ENCODE results near the gene GLB1L2.

The GLB1L2 gene

DNA sequence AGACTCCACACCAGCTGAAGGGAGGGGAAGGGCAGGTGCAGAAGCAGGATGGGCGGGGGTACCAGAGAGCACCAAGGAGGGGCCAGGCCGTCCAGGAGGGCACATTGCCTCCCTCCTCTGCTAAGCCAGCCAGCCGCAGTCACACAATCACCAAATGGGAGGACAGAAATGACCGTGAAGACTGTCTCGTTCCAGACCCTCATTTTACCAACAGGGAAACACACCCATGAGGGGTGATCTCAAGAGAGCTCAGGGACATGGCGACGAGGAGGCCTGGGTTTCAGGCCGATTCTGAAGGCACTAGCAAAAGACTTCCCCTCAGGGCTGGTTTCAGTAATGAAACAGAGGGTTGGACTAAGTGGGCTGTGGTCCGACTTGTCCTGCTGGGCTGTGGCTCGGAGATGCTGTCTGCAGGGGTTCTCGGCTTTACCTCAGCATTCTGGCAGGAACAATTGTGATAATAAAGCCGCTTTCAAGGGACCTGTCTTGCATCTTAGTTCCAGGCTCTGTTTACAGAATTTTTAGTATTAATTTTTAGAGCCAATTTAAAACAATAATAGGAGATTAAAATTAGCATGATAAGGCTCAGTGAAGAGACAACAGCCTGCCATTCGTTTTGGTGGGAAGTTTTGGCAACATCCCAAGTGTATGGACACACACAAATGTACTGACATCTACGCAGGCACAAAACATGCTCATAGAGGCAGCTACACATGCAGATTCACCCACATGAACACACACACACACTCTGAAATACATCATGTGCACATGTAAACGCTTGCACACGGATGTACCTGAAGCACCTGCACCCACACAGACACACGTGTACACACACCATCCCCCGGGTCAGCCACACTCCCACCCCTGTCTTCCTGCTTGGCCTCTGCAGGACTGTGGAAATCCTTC lies 82.3 kb downstream of the GLB1L2 start:
- no peak overlapping the region for H3K27ac ChIP-seq (ENCODE audit: low read length)
- H3K4me3 ChIP-seq (ENCODE audit: low read length): peak overlapping the region; percentile 82
- H3K4me1 ChIP-seq (ENCODE audit: insufficient read depth, low read length): peaks cover 37% of the 10 kb centered on the region
- peak overlapping the region; percentile 45; the same call in 1 of the 2 replicates for H3K9ac ChIP-seq (ENCODE audit: low read depth, low read length)
- no peaks in the 10 kb centered on the region; the same call in 1 of the 2 replicates for H3K36me3 ChIP-seq (ENCODE audit: insufficient read depth, low read depth, low read length)
- H3K9me3 ChIP-seq (ENCODE audit: insufficient read depth, low read depth, low read length): no peaks in the 10 kb centered on the region
- H3K27me3 ChIP-seq (ENCODE audit: insufficient read depth, low read length): peaks cover 65% of the 10 kb centered on the region

DNA sequence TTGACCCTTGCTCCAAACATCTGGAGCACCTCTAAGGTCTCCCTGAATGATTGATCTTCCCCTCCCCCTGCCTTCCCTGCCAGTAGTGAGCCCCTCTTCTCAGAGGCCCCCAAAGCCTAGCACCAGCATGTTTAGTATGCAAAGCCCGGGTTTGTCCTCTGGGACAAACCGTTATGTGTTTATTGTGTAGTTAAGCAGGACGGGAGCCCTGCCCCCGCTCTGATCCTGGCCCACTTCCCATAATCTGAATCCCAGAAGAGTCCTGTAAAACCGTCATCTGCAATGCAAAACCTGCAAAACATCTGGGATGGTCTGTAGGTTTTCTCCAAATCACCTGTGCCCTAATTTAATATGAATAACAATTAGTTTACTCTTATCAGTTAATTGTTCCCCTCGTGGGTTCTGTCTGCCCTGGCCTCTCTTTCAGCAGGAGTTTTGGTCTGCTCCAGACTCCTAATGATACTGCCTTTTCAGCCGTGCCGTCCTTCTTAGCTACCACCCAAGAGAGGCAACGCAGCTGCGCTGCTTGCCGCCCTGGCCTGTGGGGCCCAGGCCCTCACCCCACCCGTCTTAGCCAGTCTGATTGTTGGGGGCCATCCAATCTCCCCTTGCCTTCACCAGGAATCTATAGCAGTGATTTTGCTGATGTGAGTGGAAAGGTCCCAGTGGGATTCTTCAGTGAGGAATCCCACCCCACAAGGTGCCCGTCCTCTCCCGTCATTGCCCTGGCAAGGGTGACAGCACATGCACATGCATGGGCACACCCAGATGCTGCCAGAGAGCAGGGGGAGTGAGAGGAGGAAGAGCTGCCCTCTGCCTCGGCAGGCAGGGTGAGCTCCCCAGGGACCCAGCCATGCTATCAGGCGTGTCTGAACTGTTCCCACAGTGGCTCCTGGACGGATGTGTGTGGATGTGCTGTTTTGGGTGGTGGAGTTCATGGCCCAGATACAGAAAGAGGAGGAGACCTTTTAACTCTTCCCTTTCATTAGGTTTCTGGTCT lies 83.3 kb downstream of the GLB1L2 start:
- Histone ChIP-seq H3K36me3 (ENCODE audit: insufficient read depth, low read depth, low read length) (no peaks in the 10 kb centered on the region), H3K4me1 (ENCODE audit: insufficient read depth, low read length) (peaks cover 33% of the 10 kb centered on the region), H3K27me3 (ENCODE audit: insufficient read depth, low read length) (peaks cover 55% of the 10 kb centered on the region), H3K9me3 (ENCODE audit: insufficient read depth, low read depth, low read length) (no peaks in the 10 kb centered on the region), H3K27ac (ENCODE audit: low read length) (no peak overlapping the region), H3K4me3 (ENCODE audit: low read length) (peak overlapping the region; percentile 82), H3K9ac (ENCODE audit: low read depth, low read length) (no peak overlapping the region)

DNA sequence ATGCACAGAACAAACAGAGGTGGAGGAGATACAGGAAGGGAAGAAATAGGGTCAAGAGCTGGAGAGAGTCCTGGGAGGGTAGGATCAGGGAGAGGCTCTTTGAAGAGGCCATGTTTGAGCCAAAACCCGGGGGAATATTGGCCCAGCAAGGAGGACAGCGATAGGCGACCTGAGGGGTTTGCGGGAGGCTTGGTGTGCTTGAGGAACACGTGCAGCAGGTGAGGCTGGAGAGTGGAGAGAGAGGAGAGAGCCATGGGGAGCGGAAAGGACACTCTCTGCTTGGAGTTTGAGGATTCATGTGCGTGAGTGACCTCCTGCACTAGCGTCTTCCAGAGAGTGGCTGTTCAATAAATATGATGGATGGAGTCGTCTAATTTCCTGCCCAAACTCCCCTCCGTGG lies 84.9 kb downstream of the GLB1L2 start:
- no peak overlapping the region for H3K27ac ChIP-seq (ENCODE audit: low read length)
- no peak overlapping the region for H3K9ac ChIP-seq (ENCODE audit: low read depth, low read length)
- H3K4me1 ChIP-seq (ENCODE audit: insufficient read depth, low read length): peaks cover 22% of the 10 kb centered on the region
- H3K36me3 ChIP-seq (ENCODE audit: insufficient read depth, low read depth, low read length): no peaks in the 10 kb centered on the region
- no peak overlapping the region for H3K4me3 ChIP-seq (ENCODE audit: low read length)
- H3K9me3 ChIP-seq (ENCODE audit: insufficient read depth, low read depth, low read length): no peaks in the 10 kb centered on the region
- H3K27me3 ChIP-seq (ENCODE audit: insufficient read depth, low read length): peaks cover 41% of the 10 kb centered on the region

DNA sequence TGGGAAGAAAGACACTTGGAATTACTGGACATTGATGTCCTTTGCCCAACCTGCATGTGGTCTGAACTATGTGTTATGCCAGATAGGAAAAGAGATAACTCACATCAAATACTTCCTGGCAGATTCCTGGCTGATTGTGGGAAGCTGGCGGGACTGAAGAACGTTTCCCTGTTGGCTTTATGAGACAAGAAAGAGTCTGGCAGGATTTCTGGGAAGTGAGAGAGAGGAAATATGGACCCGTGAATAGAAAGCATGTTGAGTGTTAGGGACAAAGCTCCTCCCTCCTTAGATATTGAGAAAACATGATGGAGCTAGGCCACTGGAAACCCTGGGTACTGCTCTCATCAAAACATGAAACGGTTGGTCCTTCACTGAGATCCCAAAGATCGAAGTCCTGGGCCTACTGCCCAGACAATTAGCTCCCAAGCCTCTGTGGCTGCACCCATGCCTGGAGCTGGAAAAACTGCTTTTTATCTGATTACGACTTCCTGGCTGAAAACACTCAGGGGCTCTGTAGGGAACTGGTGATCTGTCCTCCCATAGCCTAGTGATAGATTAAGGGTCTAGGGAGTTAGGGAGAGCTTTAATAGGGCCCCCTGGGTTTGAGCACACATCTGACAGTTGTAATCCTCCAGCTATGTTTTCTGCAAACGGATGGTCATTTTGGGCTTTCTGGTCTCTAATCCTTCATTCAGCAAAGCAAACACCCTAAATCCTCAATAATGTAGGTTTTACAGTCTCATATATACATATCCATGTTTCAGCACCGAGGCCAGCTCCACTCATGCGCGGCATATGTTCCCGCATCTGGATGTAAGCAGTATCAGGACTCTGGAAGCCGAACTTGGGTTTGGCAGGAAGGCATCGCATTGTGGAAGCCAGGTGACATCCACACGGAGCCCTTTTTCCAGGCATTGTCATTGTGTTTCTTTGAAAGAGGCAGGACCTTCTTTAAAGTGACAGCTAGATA lies 86.4 kb downstream of the GLB1L2 start:
- Histone ChIP-seq H3K36me3 (ENCODE audit: insufficient read depth, low read depth, low read length) (no peaks in the 10 kb centered on the region), H3K4me3 (ENCODE audit: low read length) (no peak overlapping the region), H3K4me1 (ENCODE audit: insufficient read depth, low read length) (peaks cover 22% of the 10 kb centered on the region), H3K27ac (ENCODE audit: low read length) (no peak overlapping the region), H3K9ac (ENCODE audit: low read depth, low read length) (no peak overlapping the region), H3K27me3 (ENCODE audit: insufficient read depth, low read length) (peaks cover 37% of the 10 kb centered on the region), H3K9me3 (ENCODE audit: insufficient read depth, low read depth, low read length) (no peaks in the 10 kb centered on the region)

DNA sequence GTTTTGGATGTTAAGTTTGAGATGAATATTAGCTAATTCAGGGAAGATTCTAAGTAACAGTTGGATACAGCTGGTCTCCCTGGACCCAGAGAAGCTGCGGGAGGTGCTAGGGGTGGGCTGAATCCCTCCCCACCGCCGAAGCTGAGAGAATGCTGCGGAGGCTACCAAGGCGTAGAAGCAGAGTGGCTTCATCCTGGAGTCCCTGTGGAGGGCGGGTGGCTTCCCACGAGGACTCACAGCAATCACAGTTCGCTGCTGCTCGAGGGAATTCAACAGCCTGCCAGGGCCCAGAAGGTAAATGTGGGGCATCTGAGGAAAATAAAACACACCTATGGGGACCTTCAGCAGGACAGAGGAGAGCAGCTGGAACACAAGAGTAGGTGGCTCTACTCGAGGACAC lies 91.3 kb downstream of the GLB1L2 start:
- no peak overlapping the region for H3K9ac ChIP-seq (ENCODE audit: low read depth, low read length)
- H3K36me3 ChIP-seq (ENCODE audit: insufficient read depth, low read depth, low read length): no peaks in the 10 kb centered on the region
- H3K4me1 ChIP-seq (ENCODE audit: insufficient read depth, low read length): peaks cover 7% of the 10 kb centered on the region; the same call in 1 of the 2 replicates
- no peak overlapping the region for H3K4me3 ChIP-seq (ENCODE audit: low read length)
- no peak overlapping the region for H3K27ac ChIP-seq (ENCODE audit: low read length)
- no peaks in the 10 kb centered on the region for H3K27me3 ChIP-seq (ENCODE audit: insufficient read depth, low read length)
- no peaks in the 10 kb centered on the region for H3K9me3 ChIP-seq (ENCODE audit: insufficient read depth, low read depth, low read length)

DNA sequence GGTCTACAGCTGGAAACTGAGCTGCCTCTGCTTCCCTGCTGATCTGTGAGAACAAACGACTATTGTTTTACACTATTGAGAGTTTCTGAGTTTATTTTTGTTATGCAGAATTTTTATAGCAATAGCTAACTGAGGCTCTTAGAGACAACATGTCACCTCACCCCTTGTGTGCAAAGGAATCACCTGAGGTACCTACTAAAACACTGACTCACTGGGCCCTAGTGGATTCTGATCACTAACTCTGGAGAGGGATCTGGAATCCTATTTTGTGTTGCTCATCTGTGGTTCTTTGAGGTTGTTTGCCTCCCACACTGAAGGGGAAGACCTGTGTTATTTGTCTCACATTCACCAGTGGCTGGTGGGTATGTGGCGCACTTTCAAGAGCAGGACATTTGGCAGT lies 93.6 kb downstream of the GLB1L2 start:
- 0 out of 2 replicates have a peak overlapping the region, but pooled peaks have one; percentile 24 for H3K4me3 ChIP-seq (ENCODE audit: low read length)
- no peak overlapping the region for H3K27ac ChIP-seq (ENCODE audit: low read length)
- H3K9me3 ChIP-seq (ENCODE audit: insufficient read depth, low read depth, low read length): no peaks in the 10 kb centered on the region
- H3K27me3 ChIP-seq (ENCODE audit: insufficient read depth, low read length): no peaks in the 10 kb centered on the region
- H3K9ac ChIP-seq (ENCODE audit: low read depth, low read length): no peak overlapping the region; the same call in 1 of the 2 replicates
- peaks cover 7% of the 10 kb centered on the region; the same call in 1 of the 2 replicates for H3K4me1 ChIP-seq (ENCODE audit: insufficient read depth, low read length)
- H3K36me3 ChIP-seq (ENCODE audit: insufficient read depth, low read depth, low read length): no peaks in the 10 kb centered on the region
